GM12873 (cell line): ENCODE data around the gene NFATC1.

Source experiments
- TF ChIP-seq, protein P1 (sequence below): IDR thresholded peaks from 2 replicates; pipeline ENCODE4 v1.5.1; 2012; ENCODE audit warnings: low read depth, mild to moderate bottlenecking, moderate library complexity, low read length, control low read depth; ENCODE audit not compliant: insufficient read depth; ENCODE audit errors: missing control alignments

NFATC1 gene

DNA sequence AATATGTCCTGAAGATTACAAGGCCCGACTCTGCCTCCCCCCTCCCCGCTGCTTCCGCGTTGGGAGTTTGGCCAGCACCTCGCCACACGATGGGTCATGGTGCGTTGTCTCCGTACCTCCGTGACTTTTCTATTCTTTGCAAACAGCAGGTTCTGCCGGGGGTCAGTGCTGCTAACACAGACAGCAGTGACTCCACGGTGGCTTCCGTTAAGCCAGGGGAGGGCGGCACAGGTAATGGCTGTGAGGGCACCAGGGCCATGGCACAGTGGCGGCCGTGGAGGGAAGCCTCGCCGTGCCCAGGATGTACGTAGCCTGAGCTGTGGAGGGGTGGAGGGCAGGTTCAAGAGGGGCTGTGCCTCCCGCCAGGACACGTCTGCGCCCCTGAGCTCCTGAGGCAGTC is 115.5 kb downstream of the NFATC1 start:
- TF ChIP-seq, protein P1, sequence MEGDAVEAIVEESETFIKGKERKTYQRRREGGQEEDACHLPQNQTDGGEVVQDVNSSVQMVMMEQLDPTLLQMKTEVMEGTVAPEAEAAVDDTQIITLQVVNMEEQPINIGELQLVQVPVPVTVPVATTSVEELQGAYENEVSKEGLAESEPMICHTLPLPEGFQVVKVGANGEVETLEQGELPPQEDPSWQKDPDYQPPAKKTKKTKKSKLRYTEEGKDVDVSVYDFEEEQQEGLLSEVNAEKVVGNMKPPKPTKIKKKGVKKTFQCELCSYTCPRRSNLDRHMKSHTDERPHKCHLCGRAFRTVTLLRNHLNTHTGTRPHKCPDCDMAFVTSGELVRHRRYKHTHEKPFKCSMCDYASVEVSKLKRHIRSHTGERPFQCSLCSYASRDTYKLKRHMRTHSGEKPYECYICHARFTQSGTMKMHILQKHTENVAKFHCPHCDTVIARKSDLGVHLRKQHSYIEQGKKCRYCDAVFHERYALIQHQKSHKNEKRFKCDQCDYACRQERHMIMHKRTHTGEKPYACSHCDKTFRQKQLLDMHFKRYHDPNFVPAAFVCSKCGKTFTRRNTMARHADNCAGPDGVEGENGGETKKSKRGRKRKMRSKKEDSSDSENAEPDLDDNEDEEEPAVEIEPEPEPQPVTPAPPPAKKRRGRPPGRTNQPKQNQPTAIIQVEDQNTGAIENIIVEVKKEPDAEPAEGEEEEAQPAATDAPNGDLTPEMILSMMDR = no peak

DNA sequence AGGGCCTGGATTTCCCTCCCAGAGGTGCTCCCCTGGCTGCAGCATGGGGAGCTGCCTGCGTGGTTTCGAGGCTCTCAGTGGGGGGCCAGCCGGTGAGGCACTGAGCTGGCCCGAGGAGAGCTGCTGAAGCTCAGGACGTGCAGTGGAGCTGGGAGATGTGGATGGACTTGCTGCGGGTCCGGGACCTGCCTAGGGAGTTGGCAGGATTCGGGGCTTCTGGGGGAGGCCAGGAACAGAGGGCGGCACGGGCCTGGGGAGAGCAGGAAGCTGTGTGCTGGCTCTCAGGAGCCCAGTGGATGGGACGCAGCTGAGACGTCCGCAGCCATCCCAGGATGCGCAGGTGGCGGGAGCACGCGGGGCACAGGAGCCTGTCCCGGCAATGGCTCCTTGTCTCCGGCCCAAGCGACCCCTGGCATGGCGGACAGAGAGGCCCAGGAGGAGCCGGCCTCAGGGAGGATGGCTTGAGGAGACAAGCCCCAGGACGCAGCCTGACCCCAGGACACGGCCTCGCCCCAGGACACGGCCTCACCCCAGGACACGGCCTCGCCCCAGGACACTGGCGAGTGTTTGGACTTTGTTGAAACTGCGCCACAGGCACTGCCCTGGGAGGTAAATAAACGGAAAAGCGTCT is 116.1 kb downstream of the NFATC1 start:
- TF ChIP-seq, protein P1 = no peak

DNA sequence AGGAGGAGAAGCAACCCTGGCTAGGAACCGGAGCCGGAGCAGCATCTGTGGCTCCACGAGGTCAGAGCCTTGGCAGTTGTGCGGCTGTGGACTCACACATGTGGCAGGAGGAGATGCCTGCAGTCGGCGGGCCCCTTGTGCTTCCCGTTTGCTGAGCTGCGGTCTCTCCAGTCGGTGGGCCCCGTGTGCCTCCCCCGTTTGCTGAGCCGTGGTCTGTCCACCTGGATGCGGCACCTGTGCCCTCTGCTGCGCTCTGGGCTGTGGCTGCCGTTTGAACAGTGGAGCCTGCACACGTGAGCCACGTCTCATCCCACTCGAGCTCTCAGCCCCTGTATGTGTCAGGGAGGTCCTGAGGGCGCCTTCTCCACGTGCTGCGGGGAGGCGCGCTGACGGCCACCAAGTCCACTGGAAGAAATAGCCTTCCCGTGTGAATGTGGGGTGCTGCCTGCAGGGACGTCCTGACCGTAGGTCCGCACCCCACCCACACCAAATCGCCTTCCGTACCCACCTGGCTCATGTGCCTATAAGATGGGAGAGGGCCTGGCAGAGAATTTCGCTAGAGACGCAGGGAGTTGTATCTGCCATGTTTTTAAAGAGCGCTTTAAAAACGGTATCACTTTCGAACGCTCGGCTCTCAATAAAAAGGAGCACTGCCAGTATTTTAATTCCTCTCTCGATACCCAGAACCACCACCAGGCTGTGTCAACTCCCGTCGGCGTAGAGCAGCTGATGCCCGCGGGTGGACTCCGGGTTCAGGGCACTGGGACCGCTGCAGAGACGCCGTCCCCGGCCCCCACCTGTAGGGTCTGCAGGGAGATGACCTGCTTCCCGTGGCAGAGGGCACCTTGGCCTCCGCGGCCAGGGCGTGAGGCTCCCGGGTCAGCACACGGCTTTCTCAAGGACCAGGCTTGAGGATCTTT is 117.0 kb downstream of the NFATC1 start:
- TF ChIP-seq, protein P1 = no peak

DNA sequence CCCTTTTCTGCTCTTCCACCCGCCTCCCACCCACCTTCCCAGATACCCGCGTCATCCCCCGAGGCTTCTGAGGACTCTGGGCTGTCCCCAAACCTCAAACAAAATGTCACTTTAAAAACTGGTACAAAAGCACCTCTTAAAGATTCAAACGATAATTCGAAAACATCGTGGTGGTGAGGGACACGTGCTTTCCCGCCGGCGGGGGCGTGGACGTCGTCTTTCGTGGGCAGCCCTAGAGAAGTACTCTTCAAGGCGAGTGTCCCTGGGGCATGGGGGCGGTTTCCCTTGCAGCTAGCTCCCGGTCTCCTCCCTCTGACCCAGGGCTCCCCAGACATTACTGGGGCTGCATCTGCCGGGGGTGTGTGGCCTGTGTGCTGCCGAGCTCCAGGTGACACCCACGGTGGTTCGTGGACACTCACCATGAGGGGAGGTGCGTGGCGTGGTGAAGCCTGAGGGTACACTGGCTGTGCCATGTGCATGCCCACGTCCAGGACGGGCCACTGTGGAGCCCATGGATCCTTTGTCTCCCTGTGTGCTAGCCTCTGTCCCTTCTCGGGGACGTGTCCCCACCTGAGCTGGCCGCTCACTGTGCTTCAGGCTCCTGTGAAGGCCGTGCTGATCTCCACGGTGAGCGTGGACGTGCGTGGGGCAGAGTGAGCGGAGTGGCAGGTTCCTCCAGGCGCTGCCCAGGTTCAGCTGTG is 117.8 kb downstream of the NFATC1 start:
- TF ChIP-seq, protein P1 = no peak

DNA sequence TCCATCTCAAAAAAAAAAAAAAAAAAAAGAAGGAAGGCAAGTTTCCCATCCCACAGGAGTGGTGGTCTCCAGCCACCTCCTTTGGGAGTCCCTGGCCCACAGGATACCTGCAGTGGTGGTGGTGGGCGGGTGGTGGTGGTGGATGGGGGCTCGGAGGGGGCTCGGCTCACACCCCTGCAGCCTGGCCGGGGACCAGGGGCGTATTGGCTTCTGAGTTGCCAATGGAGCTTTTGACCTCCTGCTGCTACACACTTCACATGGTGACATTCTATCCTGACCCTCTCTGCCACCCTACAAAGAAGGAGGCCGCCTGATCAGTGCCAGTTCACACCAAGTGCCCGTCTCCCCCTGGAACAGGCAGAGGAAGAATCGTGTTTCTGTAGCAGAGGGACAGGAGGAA is 119.6 kb downstream of the NFATC1 start:
- TF ChIP-seq, protein P1 = no peak

DNA sequence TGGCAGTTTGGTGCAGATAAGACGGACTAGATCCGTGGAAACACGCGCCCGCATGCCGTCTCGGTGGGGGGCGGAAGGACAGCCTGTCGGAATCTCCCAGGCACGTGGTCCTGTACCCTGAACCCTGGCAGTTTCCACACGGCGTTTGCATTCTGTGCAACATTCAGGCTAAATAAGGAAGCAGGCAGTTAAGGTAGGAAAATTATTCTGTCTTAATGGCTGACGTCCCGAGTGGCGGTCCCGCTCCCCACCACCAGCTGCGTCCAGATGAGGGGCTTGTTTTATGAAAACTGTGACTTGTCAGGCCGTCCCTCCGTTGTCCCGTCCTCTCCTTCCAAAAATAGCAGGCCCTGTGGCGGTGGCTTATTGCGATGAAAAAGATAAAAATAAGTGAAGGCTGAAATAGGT is 120.2 kb downstream of the NFATC1 start:
- TF ChIP-seq, protein P1 = no peak

DNA sequence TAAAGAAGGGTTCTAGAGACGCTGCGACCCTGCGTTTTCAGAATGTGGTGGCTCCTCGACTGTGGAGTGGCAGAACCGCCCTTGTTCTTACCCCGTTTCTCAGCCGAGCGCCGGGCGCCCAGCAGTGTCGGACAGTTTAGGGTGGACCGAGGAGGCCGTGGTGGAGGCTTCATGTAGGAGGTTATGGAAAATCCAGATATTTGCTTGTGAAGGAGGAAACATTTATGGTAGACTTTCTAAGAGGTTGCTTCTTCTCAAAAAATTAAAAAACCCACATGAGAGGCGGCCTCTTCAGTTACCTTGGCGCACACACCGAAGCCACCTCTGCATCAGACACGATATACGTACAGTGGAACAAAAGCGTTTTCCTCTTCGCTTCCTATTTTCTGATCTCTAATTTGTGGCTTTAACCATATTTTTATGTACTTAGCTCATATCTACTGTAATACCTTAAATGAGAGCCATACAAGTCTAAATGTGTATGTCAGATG is 120.8 kb downstream of the NFATC1 start:
- TF ChIP-seq, protein P1 = no peak
